ENCODE measurements around the gene ARFGEF2.

Gene ARFGEF2

GRCh38 chr20:48899881-48900280 lies 21.6 kb upstream of the ARFGEF2 start:
- DNase-seq: no peak

- no peak for DNase-seq
Observed at GRCh38 chr20:48901326-48901725, 20.2 kb upstream of the ARFGEF2 start.

GRCh38 chr20:48903705-48904104 lies 17.8 kb upstream of the ARFGEF2 start:
- DNase-seq: no peak

- DNase-seq: peak; percentile 13 to 57 (median 24)
Observed at GRCh38 chr20:48904566-48905296, 16.8 kb upstream of the ARFGEF2 start.

GRCh38 chr20:48905297-48905647 lies 16.2 kb upstream of the ARFGEF2 start:
- no peak for DNase-seq

GRCh38 chr20:48906221-48906877 lies 15.2 kb upstream of the ARFGEF2 start:
- no peak for DNase-seq

- no peak for DNase-seq
Observed at GRCh38 chr20:48908656-48909319, 12.7 kb upstream of the ARFGEF2 start.

GRCh38 chr20:48909910-48910309 lies 11.6 kb upstream of the ARFGEF2 start:
- no peak for DNase-seq

GRCh38 chr20:48910347-48910781 lies 11.1 kb upstream of the ARFGEF2 start:
- no peak for DNase-seq

- no peak for DNase-seq
Observed at GRCh38 chr20:48912065-48912464, 9.4 kb upstream of the ARFGEF2 start.

GRCh38 chr20:48916699-48917098 lies 4.8 kb upstream of the ARFGEF2 start:
- no peak for DNase-seq

GRCh38 chr20:48919336-48919881 lies 2.1 kb upstream of the ARFGEF2 start:
- no peak for DNase-seq

- DNase-seq: no peak
Observed at GRCh38 chr20:48919882-48920526, 1.5 kb upstream of the ARFGEF2 start.

GRCh38 chr20:48920527-48921167 lies 864 bp upstream of the ARFGEF2 start:
- DNase-seq: no peak

GRCh38 chr20:48921883-48922820 lies 641 bp downstream of the ARFGEF2 start:
- peak in 3 of 6 experiments; percentile 6 to 33 (median 21) for DNase-seq

- no peak for DNase-seq
Observed at GRCh38 chr20:48923149-48923718, 1.7 kb downstream of the ARFGEF2 start.

- DNase-seq: no peak
Observed at GRCh38 chr20:48924756-48925109, 3.2 kb downstream of the ARFGEF2 start.

GRCh38 chr20:48926267-48926666 lies 4.8 kb downstream of the ARFGEF2 start:
- no peak for DNase-seq

GRCh38 chr20:48926821-48927220 lies 5.3 kb downstream of the ARFGEF2 start:
- no peak for DNase-seq

GRCh38 chr20:48928832-48929725 lies 7.6 kb downstream of the ARFGEF2 start:
- DNase-seq: no peak
